ENCODE measurements around the gene APBA2.

Gene APBA2

GRCh38 chr15:29123171-29123570 is 237.4 kb downstream of the APBA2 start:
- no peak overlapping the region for H3K27ac ChIP-seq (ENCODE audit: low read length)
- no peaks in the 10 kb centered on the region for H3K27me3 ChIP-seq (ENCODE audit: low read depth, low read length)
- no peak overlapping the region for H3K4me3 ChIP-seq (ENCODE audit: low read length)
- TF ChIP-seq EZH2phosphoT487 (IDR thresholded peaks at IDR 0.05; ENCODE audit: low read depth), result no peak
- TF ChIP-seq, protein P1, sequence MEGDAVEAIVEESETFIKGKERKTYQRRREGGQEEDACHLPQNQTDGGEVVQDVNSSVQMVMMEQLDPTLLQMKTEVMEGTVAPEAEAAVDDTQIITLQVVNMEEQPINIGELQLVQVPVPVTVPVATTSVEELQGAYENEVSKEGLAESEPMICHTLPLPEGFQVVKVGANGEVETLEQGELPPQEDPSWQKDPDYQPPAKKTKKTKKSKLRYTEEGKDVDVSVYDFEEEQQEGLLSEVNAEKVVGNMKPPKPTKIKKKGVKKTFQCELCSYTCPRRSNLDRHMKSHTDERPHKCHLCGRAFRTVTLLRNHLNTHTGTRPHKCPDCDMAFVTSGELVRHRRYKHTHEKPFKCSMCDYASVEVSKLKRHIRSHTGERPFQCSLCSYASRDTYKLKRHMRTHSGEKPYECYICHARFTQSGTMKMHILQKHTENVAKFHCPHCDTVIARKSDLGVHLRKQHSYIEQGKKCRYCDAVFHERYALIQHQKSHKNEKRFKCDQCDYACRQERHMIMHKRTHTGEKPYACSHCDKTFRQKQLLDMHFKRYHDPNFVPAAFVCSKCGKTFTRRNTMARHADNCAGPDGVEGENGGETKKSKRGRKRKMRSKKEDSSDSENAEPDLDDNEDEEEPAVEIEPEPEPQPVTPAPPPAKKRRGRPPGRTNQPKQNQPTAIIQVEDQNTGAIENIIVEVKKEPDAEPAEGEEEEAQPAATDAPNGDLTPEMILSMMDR (IDR thresholded peaks at IDR 0.05; ENCODE audit: low read depth, low read length), result no peak
- no peaks in the 10 kb centered on the region for H3K36me3 ChIP-seq (replicated peaks; ENCODE audit: low read depth, low read length)
- no peak overlapping the region for H3K9ac ChIP-seq (ENCODE audit: low read length)
- no peaks in the 10 kb centered on the region for H3K9me3 ChIP-seq (ENCODE audit: insufficient read depth, low read length)
- no peak overlapping the region for H3K4me2 ChIP-seq (ENCODE audit: low read length)
- no peak overlapping the region for H2AFZ ChIP-seq (ENCODE audit: low read depth, low read length)
- H3K79me2 ChIP-seq (ENCODE audit: low read length), result no peaks in the 10 kb centered on the region
- H3K4me1 ChIP-seq (ENCODE audit: low read length), result no peaks in the 10 kb centered on the region
- no peaks in the 10 kb centered on the region for H4K20me1 ChIP-seq (ENCODE audit: insufficient read depth, low read length)

DNA sequence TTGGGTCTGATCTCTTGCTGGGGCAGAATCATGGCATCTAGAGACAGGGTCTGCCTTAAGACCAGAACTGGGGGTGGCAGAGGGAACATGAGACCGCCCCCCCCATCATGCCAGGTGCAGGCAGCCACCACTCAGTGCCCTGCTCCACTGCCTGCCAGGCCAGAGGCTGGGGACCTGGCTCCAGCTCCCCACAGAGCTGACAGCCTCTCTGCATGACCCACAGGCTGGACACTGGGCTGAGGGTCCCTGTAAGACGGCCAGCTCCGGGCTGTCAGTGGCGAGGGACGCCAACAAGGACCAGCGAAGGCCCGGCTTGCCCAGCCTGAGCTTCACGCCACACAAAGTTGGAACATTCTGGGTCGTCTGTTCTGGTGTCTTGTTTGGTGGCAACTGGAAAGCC is 238.2 kb downstream of the APBA2 start:
- H3K9me3 ChIP-seq (ENCODE audit: insufficient read depth, low read length), result no peaks in the 10 kb centered on the region
- no peaks in the 10 kb centered on the region for H3K36me3 ChIP-seq (replicated peaks; ENCODE audit: low read depth, low read length)
- no peak overlapping the region for H3K4me2 ChIP-seq (ENCODE audit: low read length)
- no peaks in the 10 kb centered on the region for H3K4me1 ChIP-seq (ENCODE audit: low read length)
- no peak for TF ChIP-seq EZH2phosphoT487 (IDR thresholded peaks at IDR 0.05; ENCODE audit: low read depth)
- TF ChIP-seq, protein P1 (IDR thresholded peaks at IDR 0.05; ENCODE audit: low read depth, low read length), result no peak
- H3K9ac ChIP-seq (ENCODE audit: low read length), result no peak overlapping the region
- no peak overlapping the region for H3K27ac ChIP-seq (ENCODE audit: low read length)
- H4K20me1 ChIP-seq (ENCODE audit: insufficient read depth, low read length), result no peaks in the 10 kb centered on the region
- no peaks in the 10 kb centered on the region for H3K27me3 ChIP-seq (ENCODE audit: low read depth, low read length)
- no peak overlapping the region for H2AFZ ChIP-seq (ENCODE audit: low read depth, low read length)
- H3K79me2 ChIP-seq (ENCODE audit: low read length), result no peaks in the 10 kb centered on the region
- no peak overlapping the region for H3K4me3 ChIP-seq (ENCODE audit: low read length)

DNA sequence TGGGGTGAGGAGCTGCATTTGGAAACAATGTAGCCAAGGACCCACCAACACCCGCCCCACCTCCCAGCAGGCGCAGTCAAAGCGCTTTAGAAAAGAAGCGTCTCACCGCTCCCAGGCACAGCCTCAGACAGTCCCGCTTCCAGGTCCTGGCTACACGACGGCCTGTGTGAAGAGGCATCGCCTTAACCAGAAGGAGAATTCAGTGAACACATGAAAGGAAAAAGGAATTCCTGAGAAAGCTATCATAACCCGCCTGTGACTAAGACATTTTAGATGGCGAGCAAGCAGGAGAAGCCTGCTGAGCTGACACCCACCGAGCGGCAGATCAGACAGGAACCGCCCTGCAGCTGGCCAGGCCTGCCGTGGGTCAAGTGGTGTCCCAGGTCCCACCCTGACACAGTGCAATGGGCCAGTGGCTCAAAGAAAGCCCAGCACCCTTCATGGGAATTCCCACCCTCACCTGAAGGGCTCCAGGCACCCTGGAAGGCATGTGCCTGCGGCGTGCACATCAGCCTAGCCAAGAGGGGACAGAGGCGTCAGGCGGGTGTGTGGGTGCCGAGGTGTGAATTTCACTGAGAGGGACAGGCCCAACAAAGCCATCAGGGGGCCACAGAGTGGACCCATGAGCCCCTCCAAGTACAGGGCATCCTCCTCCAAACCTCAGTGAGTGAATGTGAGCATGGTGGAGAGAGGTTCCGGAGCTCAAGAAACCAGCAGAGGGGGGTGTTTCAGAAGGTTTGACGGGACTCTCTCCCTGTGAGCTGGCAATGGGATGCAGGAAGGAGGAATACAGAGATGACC is 239.0 kb downstream of the APBA2 start:
- Histone ChIP-seq H3K79me2 (ENCODE audit: low read length) (no peaks in the 10 kb centered on the region), H3K27me3 (ENCODE audit: low read depth, low read length) (no peaks in the 10 kb centered on the region), H3K4me1 (ENCODE audit: low read length) (no peaks in the 10 kb centered on the region), H3K27ac (ENCODE audit: low read length) (no peak overlapping the region), H4K20me1 (ENCODE audit: insufficient read depth, low read length) (no peaks in the 10 kb centered on the region), H3K4me2 (ENCODE audit: low read length) (no peak overlapping the region), H3K4me3 (ENCODE audit: low read length) (no peak overlapping the region), H2AFZ (ENCODE audit: low read depth, low read length) (no peak overlapping the region), H3K9ac (ENCODE audit: low read length) (no peak overlapping the region), H3K9me3 (ENCODE audit: insufficient read depth, low read length) (no peaks in the 10 kb centered on the region), H3K36me3 (replicated peaks; ENCODE audit: low read depth, low read length) (no peaks in the 10 kb centered on the region)
- no peak for TF ChIP-seq EZH2phosphoT487 (IDR thresholded peaks at IDR 0.05; ENCODE audit: low read depth)
- TF ChIP-seq, protein P1 (IDR thresholded peaks at IDR 0.05; ENCODE audit: low read depth, low read length), result no peak; the same call in 1 of the 2 replicates

DNA sequence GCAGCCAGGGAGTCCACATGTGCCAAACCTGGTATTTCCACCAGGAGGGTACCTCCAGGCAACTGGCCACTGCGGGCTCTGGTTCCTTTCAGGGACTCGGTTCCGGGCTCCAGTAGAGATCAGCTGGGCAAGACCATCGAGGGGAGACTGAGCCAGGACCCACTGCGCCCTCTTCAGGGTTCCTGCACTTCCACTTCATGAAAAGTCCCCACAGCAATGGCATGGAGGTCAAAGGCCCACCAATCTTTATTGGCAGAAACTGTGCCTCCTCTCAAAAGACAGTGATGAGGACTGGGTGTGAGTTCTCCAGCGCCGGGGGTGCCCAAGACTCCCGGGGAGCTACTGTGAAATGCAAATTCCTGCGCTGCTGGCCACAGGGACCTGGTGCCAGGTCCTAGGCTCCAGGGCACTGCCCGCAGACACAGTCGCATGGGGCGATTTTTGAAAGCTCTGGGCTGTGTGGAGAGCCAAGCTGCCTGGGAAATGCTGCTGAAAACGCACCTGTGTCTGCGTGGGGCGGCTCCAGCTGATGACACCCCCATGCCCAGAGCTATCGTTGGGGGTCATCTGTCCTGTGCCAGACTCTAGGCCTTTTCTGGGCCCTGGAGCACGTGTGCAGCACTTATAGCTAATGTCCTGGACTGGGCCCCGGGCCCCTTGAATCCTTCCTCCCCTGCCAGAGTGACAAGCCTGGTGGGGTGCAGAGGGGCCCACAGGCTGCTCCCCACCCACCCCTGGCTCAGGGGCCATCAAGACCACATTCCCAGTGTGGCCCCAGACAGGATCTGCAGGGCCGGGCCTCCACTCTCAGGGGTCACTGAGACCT is 239.8 kb downstream of the APBA2 start:
- Histone ChIP-seq H3K36me3 (replicated peaks; ENCODE audit: low read depth, low read length) (no peaks in the 10 kb centered on the region), H4K20me1 (ENCODE audit: insufficient read depth, low read length) (no peaks in the 10 kb centered on the region), H3K4me2 (ENCODE audit: low read length) (no peak overlapping the region), H3K27me3 (ENCODE audit: low read depth, low read length) (no peaks in the 10 kb centered on the region), H3K79me2 (ENCODE audit: low read length) (no peaks in the 10 kb centered on the region), H2AFZ (ENCODE audit: low read depth, low read length) (no peak overlapping the region), H3K9ac (ENCODE audit: low read length) (no peak overlapping the region), H3K4me1 (ENCODE audit: low read length) (no peaks in the 10 kb centered on the region), H3K27ac (ENCODE audit: low read length) (no peak overlapping the region), H3K9me3 (ENCODE audit: insufficient read depth, low read length) (no peaks in the 10 kb centered on the region), H3K4me3 (ENCODE audit: low read length) (no peak overlapping the region)
- TF ChIP-seq EZH2phosphoT487 (IDR thresholded peaks at IDR 0.05; ENCODE audit: low read depth), result no peak
- TF ChIP-seq, protein P1 (IDR thresholded peaks at IDR 0.05; ENCODE audit: low read depth, low read length), result no peak
